Skeletal muscle satellite cell (primary cell): ENCODE results near the gene CTNNA2.

Experiments
- H3K27me3 ChIP-seq: 2 replicates; pipeline ENCODE4 v1.7.0; 2013; ENCODE audit warnings: low read length; ENCODE audit not compliant: control insufficient read depth, insufficient read depth
- H3K36me3 ChIP-seq: 2 replicates; pipeline ENCODE4 v1.7.0; 2013; ENCODE audit warnings: mild to moderate bottlenecking, control low read depth, low read length; ENCODE audit not compliant: insufficient read depth
- H3K4me1 ChIP-seq: 2 replicates; pipeline ENCODE4 v1.7.0; 2013; ENCODE audit warnings: low read length; ENCODE audit not compliant: control insufficient read depth, insufficient read depth
- H3K4me2 ChIP-seq: 2 replicates; pipeline ENCODE4 v1.7.0; 2013; ENCODE audit warnings: mild to moderate bottlenecking, low read length
- H3K4me3 ChIP-seq: 2 replicates; pipeline ENCODE4 v1.7.0; 2013; ENCODE audit warnings: low read length
- H3K9ac ChIP-seq: 2 replicates; pipeline ENCODE4 v1.7.0; 2013; ENCODE audit warnings: mild to moderate bottlenecking, low read depth, low read length, moderate library complexity
- H3K9me3 ChIP-seq: replicated peaks from 2 replicates; pipeline ENCODE4 v1.7.0; 2013; ENCODE audit warnings: mild to moderate bottlenecking, control low read depth, low read length

Gene CTNNA2

GRCh38 chr2:79966882-79967281, 454.0 kb downstream of the CTNNA2 start:
- Histone ChIP-seq H3K9me3 (peaks cover 4% of the 10 kb centered on the region), H3K4me1 (no peaks in the 10 kb centered on the region), H3K27me3 (no peaks in the 10 kb centered on the region), H3K4me3 (no peak overlapping the region), H3K9ac (no peak overlapping the region), H3K36me3 (no peaks in the 10 kb centered on the region), H3K4me2 (no peak overlapping the region)

GRCh38 chr2:79971807-79972206, 459.0 kb downstream of the CTNNA2 start:
- Histone ChIP-seq H3K9me3 (no peaks in the 10 kb centered on the region), H3K4me3 (no peak overlapping the region), H3K36me3 (no peaks in the 10 kb centered on the region), H3K27me3 (no peaks in the 10 kb centered on the region), H3K4me2 (no peak overlapping the region), H3K4me1 (no peaks in the 10 kb centered on the region), H3K9ac (no peak overlapping the region)

GRCh38 chr2:79972661-79973060, 459.8 kb downstream of the CTNNA2 start:
- no peak overlapping the region for H3K4me2 ChIP-seq
- H3K9me3 ChIP-seq = no peaks in the 10 kb centered on the region
- H3K36me3 ChIP-seq = no peaks in the 10 kb centered on the region
- H3K9ac ChIP-seq = no peak overlapping the region
- H3K4me1 ChIP-seq = no peaks in the 10 kb centered on the region
- H3K4me3 ChIP-seq = no peak overlapping the region
- H3K27me3 ChIP-seq = no peaks in the 10 kb centered on the region

- Histone ChIP-seq H3K4me2 (no peak overlapping the region), H3K9me3 (no peaks in the 10 kb centered on the region), H3K4me1 (no peaks in the 10 kb centered on the region), H3K36me3 (no peaks in the 10 kb centered on the region), H3K9ac (no peak overlapping the region), H3K4me3 (no peak overlapping the region), H3K27me3 (no peaks in the 10 kb centered on the region)
Observed at GRCh38 chr2:79975791-79976565, 463.1 kb downstream of the CTNNA2 start.

GRCh38 chr2:79977792-79978191, 464.9 kb downstream of the CTNNA2 start:
- H3K27me3 ChIP-seq = no peaks in the 10 kb centered on the region

GRCh38 chr2:79980116-79980515, 467.3 kb downstream of the CTNNA2 start:
- Histone ChIP-seq H3K4me3 (no peak overlapping the region), H3K27me3 (no peaks in the 10 kb centered on the region), H3K9ac (no peak overlapping the region), H3K9me3 (no peaks in the 10 kb centered on the region), H3K4me1 (no peaks in the 10 kb centered on the region), H3K36me3 (no peaks in the 10 kb centered on the region), H3K4me2 (no peak overlapping the region)

More at GRCh38 chr2:79977792-79978191, 464.9 kb downstream of the CTNNA2 start:
- no peak overlapping the region for H3K4me3 ChIP-seq
- H3K4me2 ChIP-seq = no peak overlapping the region
- H3K36me3 ChIP-seq = no peaks in the 10 kb centered on the region
- no peaks in the 10 kb centered on the region for H3K9me3 ChIP-seq
- H3K9ac ChIP-seq = no peak overlapping the region
- H3K4me1 ChIP-seq = no peaks in the 10 kb centered on the region

- Histone ChIP-seq H3K4me2 (no peak overlapping the region), H3K9ac (no peak overlapping the region), H3K4me1 (no peaks in the 10 kb centered on the region), H3K4me3 (no peak overlapping the region), H3K27me3 (no peaks in the 10 kb centered on the region), H3K9me3 (no peaks in the 10 kb centered on the region), H3K36me3 (no peaks in the 10 kb centered on the region)
Observed at GRCh38 chr2:79980816-79981215, 468.0 kb downstream of the CTNNA2 start.

GRCh38 chr2:79981316-79981715, 468.5 kb downstream of the CTNNA2 start:
- no peaks in the 10 kb centered on the region for H3K36me3 ChIP-seq
- H3K4me3 ChIP-seq = no peak overlapping the region
- no peaks in the 10 kb centered on the region for H3K9me3 ChIP-seq
- H3K4me2 ChIP-seq = no peak overlapping the region
- H3K4me1 ChIP-seq = no peaks in the 10 kb centered on the region
- no peaks in the 10 kb centered on the region for H3K27me3 ChIP-seq
- H3K9ac ChIP-seq = no peak overlapping the region

GRCh38 chr2:79982445-79982844, 469.6 kb downstream of the CTNNA2 start:
- no peak overlapping the region for H3K4me2 ChIP-seq
- H3K4me3 ChIP-seq = no peak overlapping the region
- no peaks in the 10 kb centered on the region for H3K36me3 ChIP-seq
- H3K9me3 ChIP-seq = no peaks in the 10 kb centered on the region
- no peaks in the 10 kb centered on the region for H3K4me1 ChIP-seq
- H3K9ac ChIP-seq = no peak overlapping the region
- no peaks in the 10 kb centered on the region for H3K27me3 ChIP-seq

- no peaks in the 10 kb centered on the region for H3K36me3 ChIP-seq
- no peak overlapping the region for H3K4me3 ChIP-seq
- H3K9ac ChIP-seq = no peak overlapping the region
- no peaks in the 10 kb centered on the region for H3K4me1 ChIP-seq
- H3K4me2 ChIP-seq = no peak overlapping the region
- H3K27me3 ChIP-seq = no peaks in the 10 kb centered on the region
- no peaks in the 10 kb centered on the region for H3K9me3 ChIP-seq
Observed at GRCh38 chr2:79984476-79984875, 471.6 kb downstream of the CTNNA2 start.

GRCh38 chr2:79985145-79985544, 472.3 kb downstream of the CTNNA2 start:
- H3K4me3 ChIP-seq = no peak overlapping the region
- no peak overlapping the region for H3K9ac ChIP-seq

GRCh38 chr2:79985571-79985970, 472.7 kb downstream of the CTNNA2 start:
- Histone ChIP-seq H3K27me3 (no peaks in the 10 kb centered on the region), H3K9me3 (no peaks in the 10 kb centered on the region), H3K4me3 (no peak overlapping the region), H3K36me3 (no peaks in the 10 kb centered on the region), H3K4me2 (no peak overlapping the region), H3K4me1 (no peaks in the 10 kb centered on the region), H3K9ac (no peak overlapping the region)

More at GRCh38 chr2:79985145-79985544, 472.3 kb downstream of the CTNNA2 start:
- no peaks in the 10 kb centered on the region for H3K4me1 ChIP-seq
- H3K4me2 ChIP-seq = no peak overlapping the region
- H3K36me3 ChIP-seq = no peaks in the 10 kb centered on the region
- H3K27me3 ChIP-seq = no peaks in the 10 kb centered on the region
- no peaks in the 10 kb centered on the region for H3K9me3 ChIP-seq
